Measurements from ENCODE around the gene TUFT1. TPM values are rescaled to one million over a fixed set of nuclear protein-coding genes. Genes with fewer than 3 reads are reported as not detected.

TUFT1 gene
- total RNA-seq, 2 experiments from 2014 or later, result 0.06 to 0.13 TPM

DNA sequence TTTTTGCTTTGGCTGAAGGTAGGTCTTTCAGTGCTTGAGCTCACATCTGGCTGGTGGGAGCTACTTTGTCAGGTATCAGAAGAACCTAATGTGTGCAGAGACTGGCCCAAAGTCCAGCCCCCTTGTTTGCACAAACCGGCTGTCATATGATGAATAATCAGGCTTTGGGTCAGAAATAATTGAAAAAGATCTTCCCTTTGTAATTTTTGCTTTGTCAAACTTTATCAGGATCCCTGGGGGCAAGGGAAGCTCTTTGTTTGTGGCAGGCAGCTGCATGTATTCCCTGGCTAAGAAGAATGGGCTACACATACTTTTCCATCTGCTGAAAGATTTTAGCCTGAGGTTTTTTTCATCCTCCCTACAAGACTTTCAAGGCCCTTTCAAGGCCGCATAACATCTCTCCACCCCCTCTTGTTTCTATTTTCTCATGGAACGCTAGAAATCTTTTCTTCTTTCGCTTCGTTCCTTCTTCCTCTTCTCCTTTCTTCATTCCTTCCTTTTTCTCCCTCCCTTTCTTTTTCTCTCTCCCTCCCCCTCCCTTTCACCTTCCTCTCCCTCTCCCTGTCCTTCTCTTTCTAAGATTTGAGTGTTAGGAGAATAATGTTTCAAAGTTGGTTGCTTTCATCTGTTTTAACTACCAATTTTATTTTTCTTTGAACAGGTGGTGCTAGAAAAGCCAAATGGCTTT is 25.5 kb downstream of the TUFT1 start:
- no peak overlapping the region for H3K4me3 ChIP-seq (ENCODE audit: low read depth, low read length, poor library complexity, severe bottlenecking)
- intact Hi-C loops (cut with micrococcal nuclease; ENCODE audit: unreplicated experiment), result no loop called here
- BruUV-seq (replicated peaks), result no TSS peak
- no peaks in the 10 kb centered on the region for H3K4me1 ChIP-seq (ENCODE audit: insufficient read depth, low read length, poor library complexity, severe bottlenecking)
- no peak overlapping the region for H2AFZ ChIP-seq (ENCODE audit: low read length)
- no peaks in the 10 kb centered on the region for H3K9me2 ChIP-seq (ENCODE audit: insufficient read depth, low read length)
- no peaks in the 10 kb centered on the region for H3K79me2 ChIP-seq (ENCODE audit: insufficient read depth, low read depth, low read length)
- H3K9me3 ChIP-seq (ENCODE audit: low read length), result no peaks in the 10 kb centered on the region
- H4K20me1 ChIP-seq (ENCODE audit: insufficient read depth, low read length), result no peaks in the 10 kb centered on the region
- H3K27ac ChIP-seq (ENCODE audit: low read depth, low read length, poor library complexity, severe bottlenecking), result no peak overlapping the region
- TF ChIP-seq, protein P1, sequence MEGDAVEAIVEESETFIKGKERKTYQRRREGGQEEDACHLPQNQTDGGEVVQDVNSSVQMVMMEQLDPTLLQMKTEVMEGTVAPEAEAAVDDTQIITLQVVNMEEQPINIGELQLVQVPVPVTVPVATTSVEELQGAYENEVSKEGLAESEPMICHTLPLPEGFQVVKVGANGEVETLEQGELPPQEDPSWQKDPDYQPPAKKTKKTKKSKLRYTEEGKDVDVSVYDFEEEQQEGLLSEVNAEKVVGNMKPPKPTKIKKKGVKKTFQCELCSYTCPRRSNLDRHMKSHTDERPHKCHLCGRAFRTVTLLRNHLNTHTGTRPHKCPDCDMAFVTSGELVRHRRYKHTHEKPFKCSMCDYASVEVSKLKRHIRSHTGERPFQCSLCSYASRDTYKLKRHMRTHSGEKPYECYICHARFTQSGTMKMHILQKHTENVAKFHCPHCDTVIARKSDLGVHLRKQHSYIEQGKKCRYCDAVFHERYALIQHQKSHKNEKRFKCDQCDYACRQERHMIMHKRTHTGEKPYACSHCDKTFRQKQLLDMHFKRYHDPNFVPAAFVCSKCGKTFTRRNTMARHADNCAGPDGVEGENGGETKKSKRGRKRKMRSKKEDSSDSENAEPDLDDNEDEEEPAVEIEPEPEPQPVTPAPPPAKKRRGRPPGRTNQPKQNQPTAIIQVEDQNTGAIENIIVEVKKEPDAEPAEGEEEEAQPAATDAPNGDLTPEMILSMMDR (conservative IDR thresholded peaks at IDR 0.05; ENCODE audit: low read length), result no peak
- TF ChIP-seq EZH2phosphoT487 (IDR thresholded peaks at IDR 0.05; ENCODE audit: borderline replicate concordance, low read depth, low read length), result no peak
- no peaks in the 10 kb centered on the region for H3K36me3 ChIP-seq (ENCODE audit: insufficient read depth, low read length)
- DNase-seq (ENCODE audit: low spot score), result no peak
- H3K4me2 ChIP-seq (ENCODE audit: low read length), result no peak overlapping the region
- POLR2A ChIA-PET, result no interaction called here
- CTCF ChIA-PET (ENCODE audit: unreplicated experiment), result no interaction called here

DNA sequence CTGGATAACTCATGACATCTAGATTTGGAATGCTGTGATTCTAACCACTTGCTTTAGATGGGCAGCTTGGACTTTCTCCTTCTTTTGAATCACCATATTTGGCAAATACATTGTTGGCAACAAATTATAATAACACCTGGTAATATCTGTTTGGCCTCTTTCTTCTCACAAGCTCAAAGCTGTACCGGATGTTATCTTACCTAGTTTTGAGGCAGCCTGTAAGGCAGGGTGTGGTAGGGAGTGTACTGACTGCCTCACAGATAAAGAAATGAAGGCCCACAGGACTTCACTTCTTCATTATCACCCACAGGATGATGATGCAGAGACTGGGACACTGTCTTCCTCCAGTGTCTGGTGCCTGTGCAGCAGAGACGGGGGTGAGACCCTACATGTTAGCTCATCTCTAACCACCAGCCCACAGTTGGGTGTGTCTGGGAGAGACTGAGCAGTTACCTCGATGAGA is 28.5 kb downstream of the TUFT1 start:
- no peaks in the 10 kb centered on the region for H3K9me3 ChIP-seq (ENCODE audit: low read length)
- intact Hi-C loops (cut with micrococcal nuclease; ENCODE audit: unreplicated experiment), result no loop called here
- ChIA-PET POLR2A (interaction anchor here (0.5 kb wide), 1 partner anchor 19 kb away, joined by 3 read pairs; no protein-coding TSS in a partner anchor), CTCF (ENCODE audit: unreplicated experiment) (no interaction called here)
- no peak for DNase-seq (ENCODE audit: low spot score)
- BruUV-seq (replicated peaks), result no TSS peak
- no peak overlapping the region for H3K27ac ChIP-seq (ENCODE audit: low read depth, low read length, poor library complexity, severe bottlenecking)
- no peak overlapping the region for H2AFZ ChIP-seq (ENCODE audit: low read length)
- no peaks in the 10 kb centered on the region for H3K4me1 ChIP-seq (ENCODE audit: insufficient read depth, low read length, poor library complexity, severe bottlenecking)
- H3K9me2 ChIP-seq (ENCODE audit: insufficient read depth, low read length), result no peaks in the 10 kb centered on the region
- H3K4me3 ChIP-seq (ENCODE audit: low read depth, low read length, poor library complexity, severe bottlenecking), result no peak overlapping the region
- H3K79me2 ChIP-seq (ENCODE audit: insufficient read depth, low read depth, low read length), result no peaks in the 10 kb centered on the region
- no peak for TF ChIP-seq EZH2phosphoT487 (IDR thresholded peaks at IDR 0.05; ENCODE audit: borderline replicate concordance, low read depth, low read length)
- TF ChIP-seq, protein P1 (conservative IDR thresholded peaks at IDR 0.05; ENCODE audit: low read length), result no peak
- no peak overlapping the region for H3K4me2 ChIP-seq (ENCODE audit: low read length)
- no peaks in the 10 kb centered on the region for H3K36me3 ChIP-seq (ENCODE audit: insufficient read depth, low read length)
- no peaks in the 10 kb centered on the region for H4K20me1 ChIP-seq (ENCODE audit: insufficient read depth, low read length)

DNA sequence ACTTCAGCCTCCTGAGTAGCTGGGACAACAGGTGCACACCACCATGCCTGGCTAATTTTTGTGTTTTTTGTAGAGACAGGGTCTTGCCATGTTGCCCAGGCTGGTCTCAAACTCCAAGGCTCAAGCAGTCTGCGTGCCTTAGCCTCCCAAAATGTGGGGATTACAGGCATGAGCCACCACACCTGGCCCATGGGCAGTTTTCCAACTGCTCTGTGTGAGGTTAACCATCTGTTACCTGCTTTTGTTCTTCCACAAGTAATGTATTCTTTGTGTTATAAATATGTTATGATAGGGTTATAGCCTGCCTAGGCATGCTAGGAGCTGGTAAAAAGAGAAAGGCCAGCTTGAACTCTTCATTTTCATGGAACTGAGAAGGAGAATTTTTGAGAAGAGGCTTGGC is 30.7 kb downstream of the TUFT1 start:
- H3K79me2 ChIP-seq (ENCODE audit: insufficient read depth, low read depth, low read length), result no peaks in the 10 kb centered on the region
- TF ChIP-seq, protein P1 (conservative IDR thresholded peaks at IDR 0.05; ENCODE audit: low read length), result no peak
- no peak for TF ChIP-seq EZH2phosphoT487 (IDR thresholded peaks at IDR 0.05; ENCODE audit: borderline replicate concordance, low read depth, low read length)
- no peak overlapping the region for H3K4me3 ChIP-seq (ENCODE audit: low read depth, low read length, poor library complexity, severe bottlenecking)
- DNase-seq (ENCODE audit: low spot score), result no peak
- ChIA-PET CTCF (ENCODE audit: unreplicated experiment) (no interaction called here), POLR2A (no interaction called here)
- intact Hi-C loops (cut with micrococcal nuclease; ENCODE audit: unreplicated experiment), result no loop called here
- no peaks in the 10 kb centered on the region for H3K9me2 ChIP-seq (ENCODE audit: insufficient read depth, low read length)
- BruUV-seq (replicated peaks), result no TSS peak
- H3K9me3 ChIP-seq (ENCODE audit: low read length), result no peaks in the 10 kb centered on the region
- no peaks in the 10 kb centered on the region for H3K36me3 ChIP-seq (ENCODE audit: insufficient read depth, low read length)
- no peak overlapping the region for H2AFZ ChIP-seq (ENCODE audit: low read length)
- no peak overlapping the region for H3K4me2 ChIP-seq (ENCODE audit: low read length)
- no peak overlapping the region for H3K27ac ChIP-seq (ENCODE audit: low read depth, low read length, poor library complexity, severe bottlenecking)
- H3K4me1 ChIP-seq (ENCODE audit: insufficient read depth, low read length, poor library complexity, severe bottlenecking), result no peaks in the 10 kb centered on the region
- H4K20me1 ChIP-seq (ENCODE audit: insufficient read depth, low read length), result no peaks in the 10 kb centered on the region
